ENCODE measurements around the gene SPINK4. TPM values are rescaled to one million over a fixed set of nuclear protein-coding genes. Genes with fewer than 3 reads are reported as not detected.

The SPINK4 gene
- total RNA-seq, 2 donors from 2014 or later, result not detected

GRCh38 chr9:33241298-33241697 is 1.3 kb downstream of the SPINK4 start:
- no peak for ATAC-seq (replicated peaks)
- no peaks in the 10 kb centered on the region for H3K27me3 Mint-ChIP-seq
- H3K4me1 Mint-ChIP-seq, result no peaks in the 10 kb centered on the region
- H3K4me3 Mint-ChIP-seq, result no peak overlapping the region
- no peak overlapping the region for H3K27ac Mint-ChIP-seq
- H3K36me3 Mint-ChIP-seq (ENCODE audit: low read depth), result no peaks in the 10 kb centered on the region
- H3K9me3 Mint-ChIP-seq, result no peaks in the 10 kb centered on the region

- no peak overlapping the region for H3K27ac Mint-ChIP-seq
- peaks cover 7% of the 10 kb centered on the region for H3K36me3 Mint-ChIP-seq (ENCODE audit: low read depth)
- no peaks in the 10 kb centered on the region for H3K9me3 Mint-ChIP-seq
- no peak for ATAC-seq (replicated peaks)
- no peaks in the 10 kb centered on the region for H3K4me1 Mint-ChIP-seq
- no peaks in the 10 kb centered on the region for H3K27me3 Mint-ChIP-seq
- H3K4me3 Mint-ChIP-seq, result no peak overlapping the region
These were observed 2.7 kb downstream of the SPINK4 start for GRCh38 chr9:33242609-33243134.

- ATAC-seq (replicated peaks), result no peak
- no peaks in the 10 kb centered on the region for H3K9me3 Mint-ChIP-seq
- no peaks in the 10 kb centered on the region for H3K4me1 Mint-ChIP-seq
- H3K27ac Mint-ChIP-seq, result no peak overlapping the region
- H3K36me3 Mint-ChIP-seq (ENCODE audit: low read depth), result peaks cover 12% of the 10 kb centered on the region
- H3K27me3 Mint-ChIP-seq, result no peaks in the 10 kb centered on the region
- no peak overlapping the region for H3K4me3 Mint-ChIP-seq
These were observed 4.3 kb downstream of the SPINK4 start for GRCh38 chr9:33244137-33244784.

GRCh38 chr9:33245341-33245740 is 5.4 kb downstream of the SPINK4 start:
- Mint-ChIP-seq H3K4me1 (no peaks in the 10 kb centered on the region), H3K9me3 (no peaks in the 10 kb centered on the region), H3K36me3 (ENCODE audit: low read depth) (peaks cover 21% of the 10 kb centered on the region), H3K4me3 (no peak overlapping the region), H3K27me3 (no peaks in the 10 kb centered on the region), H3K27ac (no peak overlapping the region)
- ATAC-seq (replicated peaks), result no peak

GRCh38 chr9:33246269-33246860 is 6.4 kb downstream of the SPINK4 start:
- Mint-ChIP-seq H3K36me3 (ENCODE audit: low read depth) (peaks cover 31% of the 10 kb centered on the region), H3K9me3 (no peaks in the 10 kb centered on the region), H3K27me3 (no peaks in the 10 kb centered on the region), H3K4me1 (no peaks in the 10 kb centered on the region), H3K4me3 (no peak overlapping the region), H3K27ac (no peak overlapping the region)
- ATAC-seq (replicated peaks), result no peak

- Mint-ChIP-seq H3K27me3 (no peaks in the 10 kb centered on the region), H3K9me3 (no peaks in the 10 kb centered on the region), H3K4me3 (no peak overlapping the region), H3K27ac (no peak overlapping the region), H3K4me1 (no peaks in the 10 kb centered on the region), H3K36me3 (ENCODE audit: low read depth) (peaks cover 46% of the 10 kb centered on the region)
- ATAC-seq (replicated peaks), result no peak
These were observed 8.6 kb downstream of the SPINK4 start for GRCh38 chr9:33248606-33249005.

- H3K4me1 Mint-ChIP-seq, result no peaks in the 10 kb centered on the region
- H3K4me3 Mint-ChIP-seq, result no peak overlapping the region
- ATAC-seq (replicated peaks), result no peak
- H3K27ac Mint-ChIP-seq, result no peak overlapping the region
- no peaks in the 10 kb centered on the region for H3K9me3 Mint-ChIP-seq
- H3K36me3 Mint-ChIP-seq (ENCODE audit: low read depth), result peaks cover 52% of the 10 kb centered on the region
- no peaks in the 10 kb centered on the region for H3K27me3 Mint-ChIP-seq
These were observed 9.2 kb downstream of the SPINK4 start for GRCh38 chr9:33249087-33249658.

- no peaks in the 10 kb centered on the region for H3K9me3 Mint-ChIP-seq
- no peaks in the 10 kb centered on the region for H3K27me3 Mint-ChIP-seq
- H3K4me3 Mint-ChIP-seq, result no peak overlapping the region
- H3K4me1 Mint-ChIP-seq, result no peaks in the 10 kb centered on the region
- no peak overlapping the region for H3K27ac Mint-ChIP-seq
- H3K36me3 Mint-ChIP-seq (ENCODE audit: low read depth), result peaks cover 60% of the 10 kb centered on the region
- no peak for ATAC-seq (replicated peaks)
These were observed 10.0 kb downstream of the SPINK4 start for GRCh38 chr9:33249983-33250382.

GRCh38 chr9:33250458-33250995 is 10.6 kb downstream of the SPINK4 start:
- Mint-ChIP-seq H3K36me3 (ENCODE audit: low read depth) (peaks cover 65% of the 10 kb centered on the region), H3K9me3 (no peaks in the 10 kb centered on the region)

GRCh38 chr9:33254211-33254610 is 14.2 kb downstream of the SPINK4 start:
- Mint-ChIP-seq H3K27me3 (no peaks in the 10 kb centered on the region), H3K4me1 (no peaks in the 10 kb centered on the region), H3K36me3 (ENCODE audit: low read depth) (peaks cover 90% of the 10 kb centered on the region), H3K9me3 (no peaks in the 10 kb centered on the region), H3K27ac (no peak overlapping the region), H3K4me3 (no peak overlapping the region)
- no peak for ATAC-seq (replicated peaks)

More at GRCh38 chr9:33250458-33250995, 10.6 kb downstream of the SPINK4 start:
- no peak for ATAC-seq (replicated peaks)
- H3K27ac Mint-ChIP-seq, result no peak overlapping the region
- no peaks in the 10 kb centered on the region for H3K4me1 Mint-ChIP-seq
- H3K27me3 Mint-ChIP-seq, result no peaks in the 10 kb centered on the region
- H3K4me3 Mint-ChIP-seq, result no peak overlapping the region

- Mint-ChIP-seq H3K9me3 (no peaks in the 10 kb centered on the region), H3K27me3 (no peaks in the 10 kb centered on the region), H3K27ac (no peak overlapping the region), H3K36me3 (ENCODE audit: low read depth) (peaks cover 91% of the 10 kb centered on the region), H3K4me1 (no peaks in the 10 kb centered on the region), H3K4me3 (no peak overlapping the region)
- no peak for ATAC-seq (replicated peaks)
These were observed 15.0 kb downstream of the SPINK4 start for GRCh38 chr9:33255014-33255413.

GRCh38 chr9:33255471-33255870 is 15.5 kb downstream of the SPINK4 start:
- no peak overlapping the region for H3K27ac Mint-ChIP-seq
- H3K36me3 Mint-ChIP-seq (ENCODE audit: low read depth), result peaks cover 93% of the 10 kb centered on the region
- ATAC-seq (replicated peaks), result no peak
- H3K4me3 Mint-ChIP-seq, result no peak overlapping the region
- no peaks in the 10 kb centered on the region for H3K4me1 Mint-ChIP-seq
- H3K9me3 Mint-ChIP-seq, result no peaks in the 10 kb centered on the region
- no peaks in the 10 kb centered on the region for H3K27me3 Mint-ChIP-seq

GRCh38 chr9:33256236-33256635 is 16.3 kb downstream of the SPINK4 start:
- Mint-ChIP-seq H3K4me3 (no peak overlapping the region), H3K36me3 (ENCODE audit: low read depth) (peaks cover 93% of the 10 kb centered on the region), H3K27ac (no peak overlapping the region), H3K4me1 (no peaks in the 10 kb centered on the region), H3K9me3 (no peaks in the 10 kb centered on the region), H3K27me3 (no peaks in the 10 kb centered on the region)
- ATAC-seq (replicated peaks), result no peak

- Mint-ChIP-seq H3K27me3 (no peaks in the 10 kb centered on the region), H3K9me3 (no peaks in the 10 kb centered on the region), H3K4me1 (no peaks in the 10 kb centered on the region), H3K4me3 (no peak overlapping the region), H3K27ac (no peak overlapping the region), H3K36me3 (ENCODE audit: low read depth) (peaks cover 100% of the 10 kb centered on the region)
- no peak for ATAC-seq (replicated peaks)
These were observed 17.3 kb downstream of the SPINK4 start for GRCh38 chr9:33257276-33257675.

- Mint-ChIP-seq H3K27me3 (no peaks in the 10 kb centered on the region), H3K4me3 (no peak overlapping the region), H3K9me3 (no peaks in the 10 kb centered on the region), H3K4me1 (peaks cover 9% of the 10 kb centered on the region), H3K36me3 (ENCODE audit: low read depth) (peaks cover 98% of the 10 kb centered on the region), H3K27ac (peak overlapping the region; percentile 44)
- no peak for ATAC-seq (replicated peaks)
These were observed 20.4 kb downstream of the SPINK4 start for GRCh38 chr9:33260372-33260771.
